Measurements from ENCODE around the gene LYST. TPM values are rescaled to one million over a fixed set of nuclear protein-coding genes. Genes with fewer than 3 reads are reported as not detected.
"Not testable (repeated sequence)": the region's sequence is repeated elsewhere in the genome, so short reads cannot be mapped to it uniquely, and the experiment has no call there.

The LYST gene
- total RNA-seq, 2 experiments from 2014 or later: 4.0 to 8.2 TPM

GRCh38 chr1:235851939-235852338 lies 14.8 kb downstream of the LYST start:
- TF ChIP-seq CTCF (conservative IDR thresholded peaks at IDR 0.05; ENCODE audit: low read length) (no peak), EZH2phosphoT487 (IDR thresholded peaks at IDR 0.05; ENCODE audit: borderline replicate concordance, low read depth, low read length) (no peak)
- Histone ChIP-seq H3K27ac (ENCODE audit: low read depth, low read length, poor library complexity, severe bottlenecking) (no peak overlapping the region), H3K9me2 (ENCODE audit: insufficient read depth, low read length) (no peaks in the 10 kb centered on the region), H3K4me2 (ENCODE audit: low read length) (no peak overlapping the region), H3K36me3 (ENCODE audit: insufficient read depth, low read length) (no peaks in the 10 kb centered on the region), H3K9me3 (ENCODE audit: low read length) (no peaks in the 10 kb centered on the region), H3K4me3 (ENCODE audit: low read depth, low read length, poor library complexity, severe bottlenecking) (no peak overlapping the region), H4K20me1 (ENCODE audit: insufficient read depth, low read length) (no peaks in the 10 kb centered on the region), H3K79me2 (ENCODE audit: insufficient read depth, low read depth, low read length) (no peaks in the 10 kb centered on the region), H3K4me1 (ENCODE audit: insufficient read depth, low read length, poor library complexity, severe bottlenecking) (no peaks in the 10 kb centered on the region), H2AFZ (ENCODE audit: low read length) (no peak overlapping the region)
- intact Hi-C loops (cut with micrococcal nuclease; ENCODE audit: unreplicated experiment): no loop called here
- POLR2A ChIA-PET: interaction anchor here (2.1 kb wide), 1 partner anchor 9 kb away, joined by 5 read pairs; no protein-coding TSS in a partner anchor
- CTCF ChIA-PET (ENCODE audit: unreplicated experiment): no interaction called here
- BruUV-seq (replicated peaks): no TSS peak
- no peak for DNase-seq (ENCODE audit: low spot score)

- H3K9me3 ChIP-seq (ENCODE audit: low read length); intact Hi-C loops (cut with micrococcal nuclease; ENCODE audit: unreplicated experiment); H3K4me1 ChIP-seq (ENCODE audit: insufficient read depth, low read length, poor library complexity, severe bottlenecking); H3K9me2 ChIP-seq (ENCODE audit: insufficient read depth, low read length); H3K4me3 ChIP-seq (ENCODE audit: low read depth, low read length, poor library complexity, severe bottlenecking); H3K36me3 ChIP-seq (ENCODE audit: insufficient read depth, low read length); DNase-seq (ENCODE audit: low spot score); CTCF ChIA-PET (ENCODE audit: unreplicated experiment); BruUV-seq (replicated peaks); H4K20me1 ChIP-seq (ENCODE audit: insufficient read depth, low read length); H2AFZ ChIP-seq (ENCODE audit: low read length); H3K79me2 ChIP-seq (ENCODE audit: insufficient read depth, low read depth, low read length); H3K4me2 ChIP-seq (ENCODE audit: low read length); H3K27ac ChIP-seq (ENCODE audit: low read depth, low read length, poor library complexity, severe bottlenecking): not testable (repeated sequence)
- POLR2A ChIA-PET: interaction anchor here (0.6 to 1.5 kb wide), 4 partner anchors 10 to 124 kb away, joined by 3 read pairs; no protein-coding TSS in a partner anchor
These were observed 18.5 kb downstream of the LYST start for GRCh38 chr1:235848251-235848650.

GRCh38 chr1:235845656-235846107 lies 21.0 kb downstream of the LYST start:
- BruUV-seq (replicated peaks); H4K20me1 ChIP-seq (ENCODE audit: insufficient read depth, low read length); H3K4me3 ChIP-seq (ENCODE audit: low read depth, low read length, poor library complexity, severe bottlenecking); H3K27ac ChIP-seq (ENCODE audit: low read depth, low read length, poor library complexity, severe bottlenecking); DNase-seq (ENCODE audit: low spot score); CTCF ChIA-PET (ENCODE audit: unreplicated experiment); H3K9me3 ChIP-seq (ENCODE audit: low read length); intact Hi-C loops (cut with micrococcal nuclease; ENCODE audit: unreplicated experiment); H3K4me2 ChIP-seq (ENCODE audit: low read length); H2AFZ ChIP-seq (ENCODE audit: low read length); H3K9me2 ChIP-seq (ENCODE audit: insufficient read depth, low read length); H3K36me3 ChIP-seq (ENCODE audit: insufficient read depth, low read length); H3K79me2 ChIP-seq (ENCODE audit: insufficient read depth, low read depth, low read length): not testable (repeated sequence)
- POLR2A ChIA-PET: interaction anchor here (0.6 to 1.0 kb wide), 4 partner anchors 29 to 327 kb away, joined by 3 to 5 read pairs (median 4); no protein-coding TSS in a partner anchor
- peak; percentile 62 for TF ChIP-seq CTCF (conservative IDR thresholded peaks at IDR 0.05; ENCODE audit: low read length)
- H3K4me1 ChIP-seq (ENCODE audit: insufficient read depth, low read length, poor library complexity, severe bottlenecking): peaks cover 26% of the 10 kb centered on the region

Data from OCI-LY7 (cell line).